Measurements from ENCODE around the gene KRTAP1-4.
"Not testable (repeated sequence)": the region's sequence is repeated elsewhere in the genome, so short reads cannot be mapped to it uniquely, and the experiment has no call there.

Gene KRTAP1-4

DNA sequence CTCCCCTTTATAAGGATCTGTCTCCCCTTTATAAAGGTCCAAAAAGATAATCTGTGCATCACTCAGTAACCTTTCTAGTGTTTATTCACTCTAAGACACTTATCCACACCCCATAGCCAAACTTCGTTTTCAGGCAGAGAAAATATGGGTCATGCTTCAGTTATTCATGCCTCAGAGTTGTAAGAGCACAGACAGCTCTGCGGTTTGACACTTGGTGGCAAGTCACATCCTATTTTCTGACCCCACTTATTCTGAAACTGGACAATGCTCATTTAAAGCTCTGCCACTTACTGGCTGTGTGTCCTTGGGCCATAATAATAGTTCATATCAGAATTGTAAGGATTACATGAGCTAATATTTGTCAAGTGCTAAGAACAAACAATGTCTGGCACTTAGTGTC is 19.1 kb upstream of the KRTAP1-4 start:
- in situ Hi-C loops (cut with MboI; ENCODE audit: low sequenced_read_pairs) = no loop called here

DNA sequence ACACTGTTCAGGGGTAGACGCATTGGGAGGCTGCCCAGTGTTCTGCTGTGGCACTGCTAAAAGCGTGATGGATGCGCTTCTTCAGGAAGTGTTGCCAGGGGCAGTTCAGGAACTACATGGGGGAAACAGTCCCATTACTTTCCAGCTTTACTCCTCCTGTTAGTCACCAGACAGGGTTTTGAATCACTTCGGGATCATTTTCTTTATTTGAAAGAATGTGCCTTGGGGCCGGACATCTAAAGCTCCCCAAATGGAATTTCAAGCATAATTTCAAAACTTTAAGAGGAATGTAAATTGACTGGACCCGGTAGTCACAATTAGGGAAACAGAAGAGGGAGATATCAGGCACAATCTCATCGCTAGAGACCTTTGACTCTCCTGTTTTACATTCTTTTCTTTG is 18.4 kb upstream of the KRTAP1-4 start:
- in situ Hi-C loops (cut with MboI; ENCODE audit: low sequenced_read_pairs) = no loop called here

- in situ Hi-C loops (cut with MboI; ENCODE audit: low sequenced_read_pairs) = not testable (repeated sequence)
Observed at GRCh38 chr17:41046735-41047465, 16.9 kb upstream of the KRTAP1-4 start, which contains the start of gene KRTAP2-1. Gene KRTAP2-1, minus strand, starts transcription at chr17:41047316. Its CDS starts 49 bp downstream, at chr17:41047267.

DNA sequence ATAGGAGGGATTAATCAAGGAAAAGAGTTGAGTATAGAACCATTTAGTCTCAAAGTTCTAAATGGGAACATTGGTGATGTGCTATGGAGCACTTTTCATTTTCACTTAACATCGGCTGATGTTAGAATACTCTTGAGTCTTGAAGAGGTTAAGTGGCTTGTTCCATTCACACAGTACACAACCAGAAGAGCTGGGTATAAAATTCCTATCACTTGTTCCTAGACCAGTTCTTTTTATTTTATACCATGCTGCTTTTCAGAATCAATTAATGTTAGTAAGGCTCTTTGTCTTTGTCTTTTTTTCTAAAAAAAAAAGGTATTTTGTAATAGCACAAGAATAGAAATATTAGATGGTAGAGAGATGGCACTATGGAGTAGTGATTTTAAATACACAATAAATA is 13.0 kb upstream of the KRTAP1-4 start:
- in situ Hi-C loops (cut with MboI; ENCODE audit: low sequenced_read_pairs) = no loop called here

- in situ Hi-C loops (cut with MboI; ENCODE audit: low sequenced_read_pairs) = not testable (repeated sequence)
Observed at GRCh38 chr17:41040783-41041571, 11.0 kb upstream of the KRTAP1-4 start, which contains the start of gene KRTAP1-1. Gene KRTAP1-1, minus strand, starts transcription at chr17:41041450. Its CDS starts 53 bp downstream, at chr17:41041397.

DNA sequence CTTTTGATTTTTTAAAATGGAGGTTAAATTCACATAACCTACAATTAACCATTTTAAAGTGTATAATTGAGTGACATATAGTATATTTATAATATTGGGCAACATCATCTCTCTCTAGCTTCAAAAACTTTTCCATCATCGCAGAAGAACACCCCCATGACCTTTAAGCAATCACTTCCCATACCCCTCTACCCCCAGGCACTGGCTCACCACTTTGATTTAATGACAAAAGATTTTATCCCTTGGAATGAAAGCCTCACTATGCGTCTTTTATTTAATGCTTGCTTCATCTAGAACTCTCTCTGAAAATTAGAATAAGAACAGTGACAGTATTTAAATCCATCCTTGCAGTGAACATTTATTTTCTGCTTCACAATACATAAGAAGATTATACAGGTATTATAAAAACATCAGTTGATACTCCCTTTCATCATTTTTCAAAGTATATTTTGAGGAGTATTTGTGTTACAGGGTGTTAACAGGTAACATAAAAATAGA is 7.9 kb upstream of the KRTAP1-4 start:
- in situ Hi-C loops (cut with MboI; ENCODE audit: low sequenced_read_pairs) = no loop called here

GRCh38 chr17:41034346-41034935 is 4.4 kb upstream of the KRTAP1-4 start, which contains the start of gene KRTAP1-3:
Gene KRTAP1-3, minus strand, starts transcription at chr17:41034874. Its CDS starts 53 bp downstream, at chr17:41034821.
- in situ Hi-C loops (cut with MboI; ENCODE audit: low sequenced_read_pairs) = not testable (repeated sequence)

GRCh38 chr17:41026715-41027471 is 3.1 kb downstream of the KRTAP1-4 start, which contains the start of gene KRTAP1-5:
Gene KRTAP1-5, minus strand, starts transcription at chr17:41027208. Its CDS starts 53 bp downstream, at chr17:41027155.
- in situ Hi-C loops (cut with MboI; ENCODE audit: low sequenced_read_pairs) = no loop called here

- in situ Hi-C loops (cut with MboI; ENCODE audit: low sequenced_read_pairs) = no loop called here
Observed at GRCh38 chr17:41024697-41025096, 5.3 kb downstream of the KRTAP1-4 start.

GRCh38 chr17:41020336-41020735 is 9.7 kb downstream of the KRTAP1-4 start:
- in situ Hi-C loops (cut with MboI; ENCODE audit: low sequenced_read_pairs) = no loop called here

DNA sequence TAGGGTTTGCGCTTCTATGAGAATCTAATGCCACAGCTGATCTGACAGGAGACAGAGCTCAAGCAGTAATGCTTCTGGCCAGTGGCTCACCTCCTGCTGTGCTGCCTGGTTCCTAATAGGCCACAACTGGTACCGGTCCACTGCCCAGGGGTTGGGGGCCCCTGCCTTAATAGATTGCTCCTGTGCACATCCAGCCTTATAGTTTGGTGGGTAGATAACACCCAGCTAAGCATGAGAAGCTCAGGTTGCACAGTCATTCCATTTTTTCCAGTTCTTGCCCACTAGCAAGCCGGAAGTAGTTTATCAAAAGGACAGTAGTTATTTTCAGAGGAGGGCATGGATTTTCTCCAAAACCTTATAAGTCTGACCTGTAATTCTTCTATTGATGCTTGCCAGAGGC is 10.6 kb downstream of the KRTAP1-4 start:
- in situ Hi-C loops (cut with MboI; ENCODE audit: low sequenced_read_pairs) = no loop called here

DNA sequence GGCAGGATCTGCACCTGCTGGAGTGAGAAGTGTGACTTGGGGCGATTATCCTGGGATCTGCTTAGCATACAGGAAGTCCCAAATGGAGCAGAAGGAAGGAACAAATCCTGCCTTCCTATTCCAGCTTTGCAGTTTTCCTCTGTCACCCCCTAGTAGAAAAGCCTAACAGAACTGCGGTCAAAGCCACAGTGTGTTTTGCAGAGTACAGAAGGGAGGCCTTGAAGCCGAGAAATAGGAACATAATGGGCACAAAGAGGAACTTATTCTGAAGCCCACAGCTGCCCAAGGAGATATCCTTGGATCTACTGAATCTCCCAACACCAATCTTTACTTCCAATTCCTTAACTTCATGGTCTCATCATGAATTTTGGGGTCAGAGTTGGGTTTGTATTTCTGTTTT is 11.5 kb downstream of the KRTAP1-4 start:
- in situ Hi-C loops (cut with MboI; ENCODE audit: low sequenced_read_pairs) = no loop called here

DNA sequence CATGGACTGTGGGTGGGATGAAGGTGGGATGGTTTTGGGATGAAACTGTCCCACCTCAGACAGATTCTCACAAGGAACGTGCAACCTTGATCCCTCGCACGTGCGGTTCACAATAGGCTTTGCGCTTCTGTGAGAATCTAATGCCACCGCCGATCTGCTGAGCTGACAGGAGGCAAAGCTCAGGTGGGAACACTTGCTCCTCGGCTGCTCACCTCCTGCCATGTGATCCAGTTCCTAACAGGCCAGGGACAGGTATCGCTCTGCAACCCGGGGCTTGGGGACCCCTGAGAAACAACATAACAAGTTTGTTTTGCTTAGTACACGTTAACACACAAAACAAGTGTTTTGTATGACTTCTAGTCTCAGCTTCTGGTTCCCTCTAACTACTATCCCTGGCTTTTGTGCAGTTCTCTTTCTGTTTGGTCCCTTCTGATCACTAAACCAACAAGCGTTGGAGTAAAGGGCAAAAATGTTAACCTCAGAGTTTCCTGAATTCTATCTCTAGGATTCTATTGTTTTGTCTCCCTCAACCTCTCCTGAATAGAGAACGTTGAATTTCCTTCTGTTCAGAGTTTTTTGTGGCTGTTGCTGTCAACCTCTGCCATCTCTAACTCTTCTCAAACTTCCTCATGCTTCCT is 13.3 kb downstream of the KRTAP1-4 start:
- in situ Hi-C loops (cut with MboI; ENCODE audit: low sequenced_read_pairs) = no loop called here

DNA sequence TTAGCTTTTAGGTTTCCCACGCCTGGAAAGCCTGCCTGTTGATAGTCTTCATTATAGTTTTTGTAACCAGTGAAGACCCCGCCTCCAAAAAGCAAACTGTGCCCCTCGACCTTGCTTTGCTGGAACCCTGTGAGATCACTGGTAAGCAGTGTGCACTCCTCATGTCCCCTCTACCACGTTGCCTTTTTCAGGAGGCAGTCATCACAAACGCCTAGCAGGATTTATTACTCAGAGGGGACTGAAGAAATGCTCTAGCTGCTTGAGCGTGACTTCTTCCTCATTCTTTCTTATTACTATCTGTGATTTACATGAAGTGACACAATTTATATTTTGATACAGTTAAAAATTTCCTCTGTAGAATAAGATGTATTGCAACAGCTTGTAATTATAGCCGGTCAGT is 14.5 kb downstream of the KRTAP1-4 start:
- in situ Hi-C loops (cut with MboI; ENCODE audit: low sequenced_read_pairs) = no loop called here

DNA sequence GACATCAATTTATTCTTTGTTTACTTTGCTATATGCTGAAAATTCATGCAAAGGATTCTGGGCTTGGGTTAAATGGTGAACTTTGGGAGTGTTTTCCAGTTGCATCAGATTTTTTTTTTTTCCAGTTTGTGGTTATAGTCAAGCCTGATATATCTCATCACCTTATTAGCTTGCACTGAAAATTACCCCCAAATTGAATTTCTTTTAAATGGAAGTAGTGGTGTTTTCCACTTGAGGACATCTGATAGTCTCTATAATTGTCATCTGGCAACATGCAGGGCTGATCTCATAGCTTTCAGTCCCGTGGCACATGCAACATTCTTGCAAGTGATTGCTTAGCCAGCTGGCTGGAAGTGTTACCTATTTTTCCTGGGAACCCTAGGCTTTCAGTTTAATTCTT is 16.4 kb downstream of the KRTAP1-4 start:
- in situ Hi-C loops (cut with MboI; ENCODE audit: low sequenced_read_pairs) = no loop called here

DNA sequence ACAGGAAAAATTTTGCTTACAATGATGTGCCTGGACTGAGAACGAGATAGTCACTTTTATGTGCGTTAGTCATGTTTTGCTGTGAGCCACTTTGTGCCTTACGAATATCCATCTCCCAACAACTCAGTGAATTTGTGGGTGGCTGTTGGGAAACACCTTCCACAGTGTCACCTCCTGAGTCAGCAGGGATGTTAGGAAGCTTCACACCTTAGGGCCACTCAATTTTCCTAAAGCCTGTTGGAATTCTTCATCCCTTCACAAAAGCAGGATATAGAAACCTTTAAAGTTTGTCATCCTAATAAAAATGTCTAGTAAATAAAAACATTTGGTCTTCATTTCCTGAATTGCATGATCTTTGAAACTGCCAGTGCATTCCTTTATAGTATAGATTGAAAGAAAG is 16.8 kb downstream of the KRTAP1-4 start:
- in situ Hi-C loops (cut with MboI; ENCODE audit: low sequenced_read_pairs) = no loop called here

DNA sequence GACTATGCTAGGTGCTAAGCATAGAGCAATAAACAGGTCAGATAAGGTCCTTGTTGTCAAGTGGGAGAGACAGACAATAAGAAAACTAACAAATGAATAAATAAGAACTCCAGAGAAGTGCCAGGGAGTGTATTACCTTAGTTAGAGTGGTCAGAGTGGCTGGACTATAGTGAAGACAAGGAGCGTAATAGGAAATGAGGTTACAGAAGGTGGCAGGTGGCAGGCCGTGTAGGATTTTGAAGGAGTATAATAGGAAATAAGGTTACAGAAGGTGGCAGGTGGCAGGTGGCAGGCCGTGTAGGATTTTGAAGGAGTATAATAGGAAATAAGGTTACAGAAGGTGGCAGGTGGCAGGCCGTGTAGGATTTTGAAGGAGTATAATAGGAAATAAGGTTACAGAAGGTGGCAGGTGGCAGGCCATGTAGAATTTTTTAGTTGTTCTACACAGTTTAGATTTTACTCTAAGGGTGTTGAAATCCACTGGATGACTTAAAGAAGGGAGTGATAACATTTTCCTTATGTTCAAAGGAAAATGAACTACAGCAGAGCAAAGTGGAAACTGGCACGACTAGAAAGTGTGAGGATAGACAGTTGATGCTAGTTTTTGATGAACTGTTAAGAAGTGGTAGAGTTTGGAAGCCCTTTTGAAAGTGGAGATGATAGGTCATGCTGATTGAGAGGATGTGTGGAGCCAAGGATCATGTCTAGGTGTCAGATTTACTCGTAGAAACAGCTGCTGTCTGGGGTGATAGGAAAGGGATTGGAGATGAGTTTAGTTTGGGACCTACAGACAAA is 17.5 kb downstream of the KRTAP1-4 start:
- in situ Hi-C loops (cut with MboI; ENCODE audit: low sequenced_read_pairs) = no loop called here

DNA sequence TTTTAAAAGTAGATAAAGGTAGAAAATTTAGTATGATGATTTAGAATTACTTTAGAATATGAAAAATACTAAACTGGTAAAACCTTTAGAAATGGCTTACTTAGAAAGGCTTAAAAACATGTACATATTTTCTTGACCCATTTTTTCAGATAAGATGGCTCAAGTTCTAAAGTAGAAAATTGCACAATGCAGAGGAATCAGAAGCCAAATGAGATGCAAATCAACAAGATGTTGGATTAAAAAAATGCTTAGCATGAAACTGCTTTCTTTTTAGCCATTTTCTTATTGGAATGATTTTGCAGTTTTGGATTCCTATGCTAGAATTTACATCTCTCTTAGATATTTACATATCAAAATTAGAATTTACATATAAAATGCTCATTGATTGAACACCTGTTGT is 19.6 kb downstream of the KRTAP1-4 start:
- in situ Hi-C loops (cut with MboI; ENCODE audit: low sequenced_read_pairs) = no loop called here

GRCh38 chr17:41009936-41010335 is 20.1 kb downstream of the KRTAP1-4 start:
- in situ Hi-C loops (cut with MboI; ENCODE audit: low sequenced_read_pairs) = no loop called here

Measured in HL-60/S4 treated with phorbol 12-myristate 13-acetate at 8.2 ng/mL for 4 days and 3 days (cell line).